RCC 7860 (cell line): ENCODE measurements around the gene OR4F17.
"Not testable (repeated sequence)": the region's sequence is repeated elsewhere in the genome, so short reads cannot be mapped to it uniquely, and the experiment has no call there.

ENCODE experiments used
- DNase-seq: peaks from one replicate; pipeline ENCODE4 v3.0.0-alpha.2; 2015; ENCODE audit warnings: low spot score
- FAIRE-seq: peaks from 2 replicates; lab custom pipeline; 2012; peaks lifted over from hg19 to GRCh38; lab: Jason Lieb, UNC

OR4F17 gene

GRCh38 chr19:106804-107203 lies at the start of gene OR4F17:
Gene OR4F17 (plus strand): TSS chr19:107104. CDS start chr19:110679, 3,575 bp downstream.
- not testable (repeated sequence) for DNase-seq, FAIRE-seq

GRCh38 chr19:70793-71192 lies 36.1 kb upstream of the OR4F17 start:
- not testable (repeated sequence) for FAIRE-seq

GRCh38 chr19:82864-83263 lies 24.0 kb upstream of the OR4F17 start:
- FAIRE-seq, DNase-seq: not testable (repeated sequence)

More at GRCh38 chr19:70793-71192, 36.1 kb upstream of the OR4F17 start:
- DNase-seq = not testable (repeated sequence)

GRCh38 chr19:83626-84025 lies 23.3 kb upstream of the OR4F17 start:
- FAIRE-seq, DNase-seq: not testable (repeated sequence)

- not testable (repeated sequence) for FAIRE-seq, DNase-seq
These were observed 16.2 kb upstream of the OR4F17 start for GRCh38 chr19:90678-91077.

GRCh38 chr19:94794-95193 lies 12.1 kb upstream of the OR4F17 start:
- FAIRE-seq, DNase-seq: not testable (repeated sequence)

GRCh38 chr19:97647-98046 lies 9.3 kb upstream of the OR4F17 start:
- DNase-seq, FAIRE-seq: not testable (repeated sequence)

GRCh38 chr19:120443-121140 lies 13.7 kb downstream of the OR4F17 start:
- FAIRE-seq = not testable (repeated sequence)

More at GRCh38 chr19:120443-121140, 13.7 kb downstream of the OR4F17 start:
- DNase-seq = not testable (repeated sequence)
